HG03280 (cell line): ENCODE data around the gene RAB3IL1.

Experiments used
- ATAC-seq: cut with Tn5 transposase; IDR thresholded peaks from one replicate; pipeline ENCODE4 v1.9.1; 2021; ENCODE audit warnings: mild to moderate bottlenecking, moderate library complexity; ENCODE audit not compliant: unreplicated experiment

The RAB3IL1 gene

DNA sequence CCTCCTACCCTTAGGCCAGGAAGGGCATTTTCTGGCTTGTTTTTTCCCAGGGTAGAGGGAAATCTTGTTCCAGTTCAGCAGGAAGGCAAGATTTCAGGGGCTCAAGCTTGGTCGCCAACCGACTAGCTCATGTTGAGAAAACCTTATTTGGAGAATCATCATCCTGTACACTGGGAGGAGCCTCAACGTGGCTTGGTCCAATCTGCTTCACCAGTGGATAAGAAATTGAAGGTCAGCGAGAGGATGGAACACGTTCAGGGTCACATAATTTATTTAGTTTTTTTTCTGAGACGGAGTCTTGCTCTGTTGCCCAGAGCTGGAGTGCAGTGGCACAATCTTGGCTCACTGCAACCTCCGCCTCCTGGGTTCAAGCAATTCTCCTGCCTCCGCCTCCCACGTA is 68.7 kb downstream of the RAB3IL1 start:
- no peak for ATAC-seq

DNA sequence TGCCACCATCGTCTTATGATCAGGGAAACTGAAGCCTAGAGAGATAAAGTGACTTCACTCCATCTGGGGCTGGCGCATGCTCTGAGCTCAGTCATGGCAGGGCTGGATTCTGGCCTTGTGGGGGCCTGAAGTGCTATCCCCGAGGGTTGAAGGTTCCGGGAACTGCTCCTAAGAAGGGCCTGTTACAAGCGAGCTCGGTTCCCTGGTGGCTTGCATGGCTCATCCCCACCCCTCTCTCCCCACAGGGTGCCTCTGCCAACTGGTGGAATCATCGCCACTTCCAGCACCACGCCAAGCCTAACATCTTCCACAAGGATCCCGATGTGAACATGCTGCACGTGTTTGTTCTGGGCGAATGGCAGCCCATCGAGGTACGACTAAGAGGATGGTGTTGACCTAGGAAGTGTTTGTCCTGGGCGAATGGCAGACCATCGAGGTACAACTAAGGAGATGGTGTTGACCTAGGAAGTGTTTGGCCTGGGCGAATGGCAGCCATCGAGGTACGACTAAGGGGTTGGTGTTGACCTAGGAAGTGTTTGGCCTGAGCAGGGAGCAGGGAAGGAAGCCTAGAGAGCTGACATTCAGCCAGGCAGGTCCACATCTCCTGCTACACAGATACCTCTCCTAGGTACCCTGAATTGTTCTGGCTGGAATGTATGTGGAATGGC is 69.3 kb downstream of the RAB3IL1 start:
- ATAC-seq, result no peak
